PC-3 (cell line): ENCODE data around the gene TWIST2. TPM values are rescaled to one million over a fixed set of nuclear protein-coding genes. Genes with fewer than 3 reads are reported as not detected.

Experiments
- ATAC-seq: fragments of 200-7000 bp; cut with Tn5 transposase; 2 replicates; pipeline ENCODE4 v1.9.1; 2020; ENCODE audit warnings: mild to moderate bottlenecking, moderate library complexity
- BruUV-seq: library from RNA; stranded (reverse); fragments of 400-500 nt; replicated peaks from 2 replicates; lab custom pipeline; 2021; lab: Mats Ljungman, UMichigan
- CTCF ChIA-PET: fragments of 300-600 bp; sonication (Branson Sonifier 250); formaldehyde crosslinking; loops from one replicate; lab custom pipeline; 2022; ENCODE audit warnings: antibody characterized with exemption; lab: Charles Lee
- POLR2A ChIA-PET: fragments of 300-600 bp; sonication (Branson Sonifier 250); formaldehyde crosslinking; loops from one replicate; lab custom pipeline; 2022; ENCODE audit warnings: antibody characterized with exemption; ENCODE audit not compliant: unreplicated experiment; lab: Charles Lee
- DNase-seq: peaks from one replicate; pipeline ENCODE4 v3.0.0-alpha.2; 2015
- H2AFZ ChIP-seq: fragments of 300-600 bp; sonication (generic); 2 replicates; pipeline ENCODE4 v1.6.0; 2016; ENCODE audit warnings: antibody characterized with exemption, low read length
- H3F3A ChIP-seq: fragments of 300-600 bp; sonication (generic); one replicate; pipeline ENCODE4 v1.6.0; 2017; ENCODE audit warnings: antibody characterized with exemption, low read length, control low read depth, mild to moderate bottlenecking; ENCODE audit not compliant: unreplicated experiment
- H3K27ac ChIP-seq: fragments of 300-600 bp; sonication (generic); 2 replicates; pipeline ENCODE4 v1.5.1; 2016; ENCODE audit warnings: mild to moderate bottlenecking, low read length
- H3K27me3 ChIP-seq: fragments of 300-600 bp; sonication (generic); 2 replicates; pipeline ENCODE4 v1.6.1; 2016; ENCODE audit warnings: low read length, mixed read lengths
- H3K36me3 ChIP-seq: fragments of 300-600 bp; sonication (generic); 2 replicates; pipeline ENCODE4 v1.6.1; 2016; ENCODE audit warnings: low read depth, mixed run types, low read length, mixed read lengths
- H3K4me1 ChIP-seq: fragments of 300-600 bp; sonication (generic); 2 replicates; pipeline ENCODE4 v1.5.1; 2016; ENCODE audit warnings: low read length; ENCODE audit not compliant: insufficient read depth
- H3K4me2 ChIP-seq: fragments of 300-600 bp; sonication (generic); 2 replicates; pipeline ENCODE4 v1.6.0; 2016; ENCODE audit warnings: low read length
- H3K4me3 ChIP-seq: fragments of 300-600 bp; sonication (generic); 2 replicates; pipeline ENCODE4 v1.5.1; 2016; ENCODE audit warnings: mild to moderate bottlenecking, low read length, mixed read lengths
- H3K79me2 ChIP-seq: fragments of 300-600 bp; sonication (generic); 2 replicates; pipeline ENCODE4 v1.6.1; 2017; ENCODE audit warnings: low read length, mixed read lengths
- H3K9ac ChIP-seq: fragments of 300-600 bp; sonication (generic); 2 replicates; pipeline ENCODE4 v1.6.0; 2016; ENCODE audit warnings: mild to moderate bottlenecking, low read length
- H3K9me2 ChIP-seq: fragments of 300-600 bp; sonication (generic); replicated peaks from 2 replicates; pipeline ENCODE4 v1.6.1; 2016; ENCODE audit warnings: mixed run types, low read length, mixed read lengths
- H3K9me3 ChIP-seq: fragments of 300-600 bp; sonication (generic); 2 replicates; pipeline ENCODE4 v1.6.1; 2016; ENCODE audit warnings: low read length, mixed read lengths
- H4K20me1 ChIP-seq: fragments of 300-600 bp; sonication (generic); 2 replicates; pipeline ENCODE4 v1.6.1; 2016; ENCODE audit warnings: low read length, mixed read lengths
- EZH2 ChIP-seq: fragments of 300-600 bp; sonication (generic); IDR thresholded peaks from one replicate; pipeline ENCODE4 v1.6.1; 2017; ENCODE audit warnings: antibody characterized with exemption, mild to moderate bottlenecking, low read length; ENCODE audit not compliant: unreplicated experiment
- EZH2phosphoT487 ChIP-seq: fragments of 300-600 bp; sonication (generic); IDR thresholded peaks from 2 replicates; pipeline ENCODE4 v1.6.1; 2018; ENCODE audit warnings: mild to moderate bottlenecking, antibody characterized with exemption, low read length, borderline replicate concordance
- intact Hi-C: fragments of 100-400 bp; cut with micrococcal nuclease; formaldehyde crosslinking; loops from 2 replicates; pipeline ENCODE4 v1.9.0; 2023
- total RNA-seq: library from RNA; depleted of rRNA; stranded (reverse); fragments of >200 nt; gene quantifications from 2 replicates; pipeline ENCODE4 v1.2.3, GENCODE V29; 2014
- TF ChIP-seq, protein P1 (sequence below): fragments of 300-600 bp; sonication (generic); conservative IDR thresholded peaks from 2 replicates; pipeline ENCODE4 v1.5.1; 2017; ENCODE audit warnings: antibody characterized with exemption, low read depth, mild to moderate bottlenecking, low read length

The TWIST2 gene
- total RNA-seq, 1 experiment from 2014 or later: 4.4 TPM

DNA sequence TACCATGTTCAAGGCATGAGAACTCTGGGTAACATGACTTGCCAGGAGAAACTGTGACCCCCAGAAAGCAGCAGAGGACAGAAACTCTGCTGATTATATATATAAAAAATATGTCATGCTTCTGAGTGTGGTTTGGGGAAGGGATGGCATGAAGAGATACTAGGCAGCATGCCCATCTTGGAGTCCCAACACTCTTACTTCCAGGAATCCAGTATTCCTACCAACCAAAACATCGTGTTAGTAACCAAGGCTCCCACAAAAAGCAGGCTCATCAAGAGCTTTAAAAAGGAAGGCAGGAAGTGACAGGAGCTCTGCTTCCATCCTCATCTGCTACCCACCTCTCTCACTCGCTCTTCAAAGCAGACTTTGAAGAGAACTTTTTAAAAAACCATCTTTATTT, 31.6 kb upstream of the TWIST2 start:
- H3K79me2 ChIP-seq: no peaks in the 10 kb centered on the region
- H3K4me3 ChIP-seq: no peak overlapping the region
- no peaks in the 10 kb centered on the region for H3K4me1 ChIP-seq
- no peaks in the 10 kb centered on the region; the same call in 1 of the 2 replicates for H3K9me2 ChIP-seq
- BruUV-seq: no TSS peak
- no peak for ATAC-seq
- POLR2A ChIA-PET: interaction anchor here (0.7 kb wide), 1 partner anchor 9 kb away, joined by 5 read pairs; no protein-coding TSS in a partner anchor
- no peak overlapping the region for H3K4me2 ChIP-seq
- no peak overlapping the region for H2AFZ ChIP-seq
- H3K27me3 ChIP-seq: no peaks in the 10 kb centered on the region
- intact Hi-C loops: no loop called here
- no peaks in the 10 kb centered on the region for H3K9me3 ChIP-seq
- no peak for DNase-seq
- no peaks in the 10 kb centered on the region for H3K36me3 ChIP-seq
- no peaks in the 10 kb centered on the region for H3F3A ChIP-seq
- TF ChIP-seq, protein P1, sequence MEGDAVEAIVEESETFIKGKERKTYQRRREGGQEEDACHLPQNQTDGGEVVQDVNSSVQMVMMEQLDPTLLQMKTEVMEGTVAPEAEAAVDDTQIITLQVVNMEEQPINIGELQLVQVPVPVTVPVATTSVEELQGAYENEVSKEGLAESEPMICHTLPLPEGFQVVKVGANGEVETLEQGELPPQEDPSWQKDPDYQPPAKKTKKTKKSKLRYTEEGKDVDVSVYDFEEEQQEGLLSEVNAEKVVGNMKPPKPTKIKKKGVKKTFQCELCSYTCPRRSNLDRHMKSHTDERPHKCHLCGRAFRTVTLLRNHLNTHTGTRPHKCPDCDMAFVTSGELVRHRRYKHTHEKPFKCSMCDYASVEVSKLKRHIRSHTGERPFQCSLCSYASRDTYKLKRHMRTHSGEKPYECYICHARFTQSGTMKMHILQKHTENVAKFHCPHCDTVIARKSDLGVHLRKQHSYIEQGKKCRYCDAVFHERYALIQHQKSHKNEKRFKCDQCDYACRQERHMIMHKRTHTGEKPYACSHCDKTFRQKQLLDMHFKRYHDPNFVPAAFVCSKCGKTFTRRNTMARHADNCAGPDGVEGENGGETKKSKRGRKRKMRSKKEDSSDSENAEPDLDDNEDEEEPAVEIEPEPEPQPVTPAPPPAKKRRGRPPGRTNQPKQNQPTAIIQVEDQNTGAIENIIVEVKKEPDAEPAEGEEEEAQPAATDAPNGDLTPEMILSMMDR: no peak
- TF ChIP-seq EZH2phosphoT487 (no peak), EZH2 (no peak)
- H4K20me1 ChIP-seq: no peaks in the 10 kb centered on the region
- CTCF ChIA-PET: no interaction called here
- no peak overlapping the region for H3K27ac ChIP-seq
- H3K9ac ChIP-seq: no peak overlapping the region

DNA sequence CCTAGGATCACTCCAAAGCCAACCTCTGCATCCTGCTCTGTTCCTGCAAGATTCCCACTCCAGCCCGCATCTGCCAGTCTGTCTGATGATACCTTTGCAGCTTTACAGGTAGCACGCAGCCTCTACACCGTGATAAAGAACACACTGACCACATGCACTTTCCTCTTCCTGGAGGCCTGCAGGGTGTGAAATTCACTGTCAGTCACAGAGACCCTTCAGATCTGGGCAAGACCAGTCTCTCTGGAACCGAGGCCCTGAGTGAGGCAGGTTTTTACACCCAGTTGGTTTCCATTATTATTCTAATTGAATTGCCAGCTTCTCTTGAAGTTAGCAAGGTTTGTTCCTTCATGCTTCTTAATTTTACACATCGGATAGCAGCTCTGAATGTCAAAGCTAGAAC, 30.5 kb upstream of the TWIST2 start:
- no TSS peak for BruUV-seq
- H2AFZ ChIP-seq: no peak overlapping the region
- no peaks in the 10 kb centered on the region for H3K27me3 ChIP-seq
- H3K4me1 ChIP-seq: no peaks in the 10 kb centered on the region
- ChIA-PET POLR2A (no interaction called here), CTCF (no interaction called here)
- no peaks in the 10 kb centered on the region for H3K79me2 ChIP-seq
- intact Hi-C loops: no loop called here
- H3K36me3 ChIP-seq: no peaks in the 10 kb centered on the region
- H3K4me3 ChIP-seq: no peak overlapping the region
- H3K9ac ChIP-seq: no peak overlapping the region
- H3F3A ChIP-seq: no peaks in the 10 kb centered on the region
- ATAC-seq: no peak
- H3K4me2 ChIP-seq: no peak overlapping the region
- no peaks in the 10 kb centered on the region; the same call in 1 of the 2 replicates for H3K9me2 ChIP-seq
- no peak for DNase-seq
- no peaks in the 10 kb centered on the region for H4K20me1 ChIP-seq
- H3K9me3 ChIP-seq: no peaks in the 10 kb centered on the region
- no peak overlapping the region for H3K27ac ChIP-seq
- TF ChIP-seq, protein P1: no peak
- no peak for TF ChIP-seq EZH2

DNA sequence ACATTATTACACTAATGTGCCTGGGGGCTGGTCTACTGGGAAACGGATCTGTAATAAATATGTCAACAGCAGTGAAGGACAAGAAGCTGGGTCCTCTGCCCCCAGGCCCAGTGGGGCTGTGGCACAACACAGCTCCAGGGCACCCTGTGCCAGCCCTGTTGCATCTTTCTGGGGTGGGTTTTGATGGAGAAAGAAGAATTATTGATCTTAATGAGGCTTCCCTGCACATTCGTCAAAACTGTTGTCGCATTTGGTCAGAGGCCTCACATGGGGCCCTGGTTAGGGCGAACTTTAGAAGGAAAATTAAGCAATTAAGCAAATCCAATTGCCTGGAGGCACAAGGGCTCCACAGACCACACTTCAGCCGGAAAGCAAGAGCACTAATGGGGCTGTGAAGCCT, 30.0 kb upstream of the TWIST2 start:
- H3K79me2 ChIP-seq: no peaks in the 10 kb centered on the region
- no peak overlapping the region for H3K9ac ChIP-seq
- H2AFZ ChIP-seq: no peak overlapping the region
- ChIA-PET POLR2A (no interaction called here), CTCF (no interaction called here)
- no peaks in the 10 kb centered on the region for H4K20me1 ChIP-seq
- H3K36me3 ChIP-seq: no peaks in the 10 kb centered on the region
- intact Hi-C loops: no loop called here
- no peak overlapping the region for H3K4me3 ChIP-seq
- no peak overlapping the region for H3K27ac ChIP-seq
- BruUV-seq: no TSS peak
- no peaks in the 10 kb centered on the region for H3F3A ChIP-seq
- no peaks in the 10 kb centered on the region for H3K27me3 ChIP-seq
- no peaks in the 10 kb centered on the region; the same call in 1 of the 2 replicates for H3K9me2 ChIP-seq
- ATAC-seq (no peak), DNase-seq (no peak)
- H3K9me3 ChIP-seq: no peaks in the 10 kb centered on the region
- TF ChIP-seq EZH2: no peak
- H3K4me1 ChIP-seq: no peaks in the 10 kb centered on the region
- no peak overlapping the region for H3K4me2 ChIP-seq
